ENCODE results near the gene MDP1.
A peak's percentile ranks its signal among the peaks of the same experiment; 100 is the strongest.

MDP1 gene

DNA sequence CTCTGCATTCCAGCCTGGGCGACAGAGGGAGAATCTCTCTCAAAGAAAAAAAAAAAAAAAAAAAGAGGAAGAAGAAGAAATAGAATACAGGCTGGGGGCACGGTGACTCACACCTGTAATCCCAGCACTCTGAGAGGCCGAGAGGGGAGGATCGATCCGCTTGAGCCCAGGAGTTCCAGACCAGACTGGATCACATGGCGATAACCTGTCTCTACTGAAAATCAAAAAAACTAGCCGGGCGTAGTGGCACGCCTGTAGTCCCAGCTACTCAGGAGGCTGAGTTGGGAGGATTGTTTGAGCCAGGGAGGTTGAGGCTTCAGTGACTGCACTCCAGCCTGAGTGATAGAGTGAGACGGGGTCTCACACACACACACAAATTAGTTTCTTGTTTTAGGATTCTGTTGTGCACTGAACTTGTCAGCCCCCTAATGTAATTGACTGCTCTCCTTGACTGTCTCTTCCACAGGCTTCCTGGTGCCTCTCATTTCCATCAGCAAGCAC is 27.5 kb upstream of the MDP1 start:
- peak overlapping the region; percentile 97 for H3K27ac ChIP-seq

DNA sequence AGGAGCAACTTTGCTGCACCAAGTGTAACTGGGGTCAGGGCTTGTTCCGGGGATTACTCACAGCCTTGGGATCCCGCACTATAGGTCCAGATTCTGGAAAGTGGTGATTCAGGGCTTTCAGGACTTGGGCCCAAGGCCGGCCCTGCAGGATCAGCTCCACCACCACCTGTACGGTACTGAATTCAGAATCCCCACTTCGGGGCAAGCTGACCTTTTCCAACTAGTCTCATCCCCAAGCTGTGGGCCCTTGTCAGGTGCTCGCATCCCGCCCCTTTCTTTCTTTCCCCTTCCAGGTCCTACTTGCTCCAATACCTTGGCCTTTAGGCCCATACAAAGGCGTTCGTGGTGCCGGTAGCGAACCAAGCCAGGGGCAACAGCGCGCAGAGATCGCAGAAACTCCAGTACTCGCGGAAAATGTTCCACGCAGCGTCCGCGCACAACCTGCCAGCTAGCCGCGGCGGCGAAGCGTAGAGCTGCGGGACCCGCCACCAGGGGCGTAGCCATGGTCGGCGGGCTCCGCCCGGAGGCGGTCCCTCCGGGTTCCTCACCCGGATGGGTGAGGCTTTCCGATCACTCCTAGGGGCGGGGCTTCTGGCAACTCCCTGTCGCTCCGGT is 26.1 kb upstream of the MDP1 start:
- TF ChIP-seq, protein P1, sequence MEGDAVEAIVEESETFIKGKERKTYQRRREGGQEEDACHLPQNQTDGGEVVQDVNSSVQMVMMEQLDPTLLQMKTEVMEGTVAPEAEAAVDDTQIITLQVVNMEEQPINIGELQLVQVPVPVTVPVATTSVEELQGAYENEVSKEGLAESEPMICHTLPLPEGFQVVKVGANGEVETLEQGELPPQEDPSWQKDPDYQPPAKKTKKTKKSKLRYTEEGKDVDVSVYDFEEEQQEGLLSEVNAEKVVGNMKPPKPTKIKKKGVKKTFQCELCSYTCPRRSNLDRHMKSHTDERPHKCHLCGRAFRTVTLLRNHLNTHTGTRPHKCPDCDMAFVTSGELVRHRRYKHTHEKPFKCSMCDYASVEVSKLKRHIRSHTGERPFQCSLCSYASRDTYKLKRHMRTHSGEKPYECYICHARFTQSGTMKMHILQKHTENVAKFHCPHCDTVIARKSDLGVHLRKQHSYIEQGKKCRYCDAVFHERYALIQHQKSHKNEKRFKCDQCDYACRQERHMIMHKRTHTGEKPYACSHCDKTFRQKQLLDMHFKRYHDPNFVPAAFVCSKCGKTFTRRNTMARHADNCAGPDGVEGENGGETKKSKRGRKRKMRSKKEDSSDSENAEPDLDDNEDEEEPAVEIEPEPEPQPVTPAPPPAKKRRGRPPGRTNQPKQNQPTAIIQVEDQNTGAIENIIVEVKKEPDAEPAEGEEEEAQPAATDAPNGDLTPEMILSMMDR (conservative IDR thresholded peaks at IDR 0.05; ENCODE audit: low read depth), result no peak
- POLR2A ChIA-PET (ENCODE audit: low non-redundant PET), result interaction anchor here (0.6 to 2.8 kb wide), 13 partner anchors 19 to 128 kb away, joined by 3 to 17 read pairs (median 4); partner anchors contain the start of genes DHRS1, EMC9, NOP9 and RABGGTA
- CTCF ChIA-PET, result interaction anchor here (0.6 to 4.1 kb wide), 10 partner anchors 15 to 79 kb away, joined by 3 to 51 read pairs (median 4); partner anchors contain the start of genes DHRS1, LTB4R2, NOP9 and RABGGTA
- DNase-seq (ENCODE audit: low spot score), result peak; percentile 97
- peak overlapping the region; percentile 97 for H3K27ac ChIP-seq

More for the DNA sequence above, 27.5 kb upstream of the MDP1 start:
- CTCF ChIA-PET, result interaction anchor here (0.6 to 4.1 kb wide), 12 partner anchors 8 to 103 kb away, joined by 3 to 51 read pairs (median 4); partner anchors contain the start of genes CIDEB, DHRS1, LTB4R2 and NOP9
- DNase-seq (ENCODE audit: low spot score), result no peak
- TF ChIP-seq, protein P1 (conservative IDR thresholded peaks at IDR 0.05; ENCODE audit: low read depth), result no peak
- POLR2A ChIA-PET (ENCODE audit: low non-redundant PET), result interaction anchor here (0.7 to 2.8 kb wide), 6 partner anchors 12 to 56 kb away, joined by 3 to 17 read pairs (median 8); partner anchors contain the start of genes DHRS1, NOP9 and RABGGTA

DNA sequence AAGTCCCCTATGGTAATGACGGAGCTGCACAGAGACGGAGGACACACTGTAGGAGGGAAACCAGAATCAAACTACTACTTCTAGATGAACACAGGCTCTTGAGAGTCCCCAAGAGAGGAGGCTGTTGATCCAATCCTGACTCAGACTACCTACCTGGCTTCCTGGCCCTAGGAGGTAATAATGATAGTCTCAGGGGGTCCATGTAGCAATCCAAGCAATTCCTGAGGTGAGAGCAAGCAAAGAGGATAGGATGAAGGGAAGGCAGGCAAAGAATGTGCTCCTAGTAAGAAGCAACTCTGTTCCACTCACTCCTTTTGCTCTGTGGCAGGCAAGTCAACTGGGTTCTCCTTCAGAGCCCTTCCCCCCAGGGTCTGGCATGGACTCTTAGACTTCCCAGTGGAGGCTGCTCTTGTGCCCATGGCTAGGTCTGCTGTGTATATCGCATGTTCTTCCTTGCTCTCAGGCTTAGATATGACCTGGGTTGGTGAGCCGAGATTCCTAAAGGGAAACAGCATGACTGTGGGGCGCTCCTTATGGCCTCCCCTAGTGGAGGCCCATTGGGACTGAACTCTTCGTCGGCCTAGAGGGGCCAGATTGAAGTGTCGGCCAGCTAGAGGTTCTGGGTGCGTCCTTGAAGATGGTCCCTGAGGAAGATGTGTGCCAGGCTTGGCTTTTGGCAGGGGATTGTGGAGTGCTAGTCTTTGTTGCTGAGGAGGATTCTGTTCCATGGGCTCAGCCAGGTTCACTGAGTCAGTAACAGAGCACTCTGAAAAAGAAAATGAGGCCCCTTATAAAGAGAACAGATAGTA is 24.4 kb upstream of the MDP1 start:
- POLR2A ChIA-PET (ENCODE audit: low non-redundant PET), result no interaction called here
- no peak for DNase-seq (ENCODE audit: low spot score)
- TF ChIP-seq, protein P1 (conservative IDR thresholded peaks at IDR 0.05; ENCODE audit: low read depth), result no peak
- H3K27ac ChIP-seq, result peak overlapping the region; percentile 97
- CTCF ChIA-PET, result no interaction called here

DNA sequence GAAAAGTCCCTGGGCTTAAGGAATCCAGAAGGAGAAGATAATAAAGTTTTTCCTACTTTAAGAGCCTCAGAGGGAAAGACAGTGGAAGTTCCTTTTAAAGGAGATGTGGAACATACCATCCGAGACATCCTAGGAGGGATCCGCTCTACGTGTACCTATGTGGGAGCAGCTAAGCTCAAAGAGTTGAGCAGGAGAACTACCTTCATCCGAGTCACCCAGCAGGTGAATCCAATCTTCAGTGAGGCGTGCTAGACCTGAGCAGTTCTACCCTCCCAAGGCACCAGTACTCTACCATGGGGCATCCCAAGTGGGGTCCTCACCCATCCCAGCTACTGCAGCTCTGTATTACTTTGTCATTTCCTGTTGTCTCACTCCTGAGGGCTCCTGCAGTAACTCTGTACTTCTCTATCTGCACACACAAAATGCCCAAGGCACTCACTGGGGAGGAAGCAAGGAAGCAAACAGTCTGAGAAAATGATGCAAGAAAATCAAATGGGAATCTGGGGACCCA is 22.7 kb upstream of the MDP1 start:
- peak overlapping the region; percentile 42 for H3K27ac ChIP-seq
- TF ChIP-seq, protein P1 (conservative IDR thresholded peaks at IDR 0.05; ENCODE audit: low read depth), result no peak
- POLR2A ChIA-PET (ENCODE audit: low non-redundant PET), result interaction anchor here (0.7 kb wide), 1 partner anchor 22 kb away, joined by 3 read pairs; no protein-coding TSS in a partner anchor
- DNase-seq (ENCODE audit: low spot score), result no peak
- CTCF ChIA-PET, result no interaction called here

DNA sequence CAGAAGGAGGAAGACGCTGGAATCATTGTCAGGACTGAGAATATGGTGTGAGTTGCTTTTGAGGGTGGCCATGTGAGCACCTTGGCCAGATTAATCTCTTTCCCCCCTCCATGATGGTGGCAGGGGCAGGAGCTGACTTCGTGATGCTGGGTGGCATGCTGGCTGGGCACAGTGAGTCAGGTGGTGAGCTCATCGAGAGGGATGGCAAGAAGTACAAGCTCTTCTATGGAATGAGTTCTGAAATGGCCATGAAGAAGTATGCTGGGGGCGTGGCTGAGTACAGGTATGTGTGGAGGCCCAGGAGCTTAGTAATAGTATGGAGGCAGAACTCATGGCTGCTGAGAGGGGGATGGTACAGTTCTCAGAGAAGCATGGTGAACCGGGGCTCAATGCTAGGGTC is 22.3 kb upstream of the MDP1 start:
- ChIA-PET POLR2A (ENCODE audit: low non-redundant PET) (no interaction called here), CTCF (no interaction called here)
- DNase-seq (ENCODE audit: low spot score), result peak; percentile 58
- peak overlapping the region; percentile 42 for H3K27ac ChIP-seq
- TF ChIP-seq, protein P1 (conservative IDR thresholded peaks at IDR 0.05; ENCODE audit: low read depth), result no peak

DNA sequence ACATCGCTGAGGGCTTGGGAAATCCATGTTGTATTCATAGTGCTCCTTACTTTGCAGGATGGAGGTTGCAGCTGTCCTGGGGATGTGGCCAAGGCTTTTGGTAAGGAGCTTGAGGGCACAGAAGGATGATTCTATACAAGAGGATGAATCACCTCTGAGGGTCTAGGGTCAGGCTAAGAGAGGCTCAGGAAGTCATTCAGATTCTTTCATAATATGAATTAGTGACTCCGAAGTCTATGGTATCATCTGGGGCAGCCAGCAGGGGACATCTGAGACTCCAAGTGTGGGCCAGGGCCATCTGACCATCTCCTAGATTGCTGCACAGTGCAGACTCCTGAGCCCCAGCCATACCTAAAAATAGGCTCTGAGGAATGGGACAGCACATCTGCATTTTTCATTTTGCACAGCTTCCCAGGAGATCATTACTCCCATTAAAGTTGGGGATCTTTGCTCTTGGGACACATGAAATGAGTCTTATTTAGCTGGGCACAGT is 21.6 kb upstream of the MDP1 start:
- peak overlapping the region; percentile 42; the same call in 1 of the 2 replicates for H3K27ac ChIP-seq
- ChIA-PET CTCF (interaction anchor here (0.5 kb wide), 1 partner anchor 226 kb away, joined by 5 read pairs; no protein-coding TSS in a partner anchor), POLR2A (ENCODE audit: low non-redundant PET) (no interaction called here)
- no peak for DNase-seq (ENCODE audit: low spot score)
- TF ChIP-seq, protein P1 (conservative IDR thresholded peaks at IDR 0.05; ENCODE audit: low read depth), result no peak

Data from RWPE1 (cell line).